SK-N-SH (cell line): ENCODE results near the gene ABHD4.

Experiments
- EZH2phosphoT487 ChIP-seq: fragments of 200-600 bp; sonication (generic); IDR thresholded peaks from 2 replicates; pipeline ENCODE4 v1.6.1; 2017; ENCODE audit warnings: low read depth, mixed run types, mild to moderate bottlenecking, antibody characterized with exemption, moderate library complexity, borderline replicate concordance
- GABPA ChIP-seq: IDR thresholded peaks from 2 replicates; pipeline ENCODE4 v1.4.0; 2012; ENCODE audit warnings: low read depth, mild to moderate bottlenecking
- GATA2 ChIP-seq: sonication (generic); formaldehyde crosslinking; IDR thresholded peaks from 2 replicates; pipeline ENCODE4 v1.5.0; 2020; ENCODE audit warnings: mild to moderate bottlenecking, missing genetic modification reagents
- MXI1 ChIP-seq: IDR thresholded peaks from 2 replicates; pipeline ENCODE4 v1.6.1; 2012; ENCODE audit warnings: mild to moderate bottlenecking, low read depth, low read length, improper control_type of control experiment
- NFIC ChIP-seq: IDR thresholded peaks from 2 replicates; pipeline ENCODE4 v1.4.0; 2012; ENCODE audit warnings: borderline replicate concordance
- POLR2AphosphoS5 ChIP-seq: IDR thresholded peaks from 2 replicates; pipeline ENCODE4 v1.6.1; 2012; ENCODE audit warnings: low read depth, low read length
- RAD21 ChIP-seq: IDR thresholded peaks from 2 replicates; pipeline ENCODE4 v1.6.1; 2012; ENCODE audit warnings: mild to moderate bottlenecking, low read length
- SMC3 ChIP-seq: IDR thresholded peaks from 2 replicates; pipeline ENCODE4 v1.6.1; 2012; ENCODE audit warnings: low read depth, low read length, improper control_type of control experiment
- TAF1 ChIP-seq: IDR thresholded peaks from 2 replicates; pipeline ENCODE4 v1.6.1; 2012; ENCODE audit warnings: low read depth, mild to moderate bottlenecking, low read length, moderate library complexity, borderline replicate concordance
- TF ChIP-seq, protein P1 (sequence below): fragments of 200-600 bp; sonication (generic); IDR thresholded peaks from 2 replicates; pipeline ENCODE4 v1.6.1; 2017; ENCODE audit warnings: antibody characterized with exemption, mild to moderate bottlenecking, moderate library complexity
- TF ChIP-seq, protein P2 (sequence below): IDR thresholded peaks from 2 replicates; pipeline ENCODE4 v1.6.1; 2012; ENCODE audit warnings: mild to moderate bottlenecking, low read depth, low read length, moderate library complexity
- TF ChIP-seq, protein P3 (sequence below): IDR thresholded peaks from 2 replicates; pipeline ENCODE4 v1.4.0; 2012; ENCODE audit warnings: low read depth

DNA sequence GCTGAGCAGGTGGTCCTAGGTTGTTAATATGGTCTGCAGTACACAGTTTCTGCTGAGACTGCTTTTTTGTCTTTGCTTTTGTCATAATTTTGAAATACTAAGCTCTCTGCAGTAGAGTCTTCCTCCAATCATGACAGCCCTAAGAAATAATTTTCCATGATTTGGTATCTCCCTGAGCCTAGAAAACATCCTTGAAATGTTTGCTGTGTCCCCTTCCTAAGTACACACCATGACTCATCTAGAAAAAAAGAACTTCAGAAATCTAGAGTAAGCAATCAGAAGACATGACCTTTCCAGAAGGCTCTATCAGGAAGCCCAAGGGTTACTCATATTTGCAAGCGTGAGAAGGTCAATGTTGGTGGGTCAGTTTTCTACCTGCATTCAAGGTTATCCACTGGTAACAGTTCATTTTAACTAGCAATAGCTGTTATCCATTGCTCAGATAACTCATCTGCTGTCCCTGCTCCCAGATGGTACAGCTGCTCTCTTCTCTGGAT, 25.5 kb upstream of the ABHD4 start:
- TF ChIP-seq RAD21 (no peak), GABPA (no peak), POLR2AphosphoS5 (no peak), MXI1 (no peak), GATA2 (CRISPR knock-in tag) (no peak), SMC3 (no peak), EZH2phosphoT487 (no peak), NFIC (no peak), TAF1 (no peak)
- TF ChIP-seq, protein P1, sequence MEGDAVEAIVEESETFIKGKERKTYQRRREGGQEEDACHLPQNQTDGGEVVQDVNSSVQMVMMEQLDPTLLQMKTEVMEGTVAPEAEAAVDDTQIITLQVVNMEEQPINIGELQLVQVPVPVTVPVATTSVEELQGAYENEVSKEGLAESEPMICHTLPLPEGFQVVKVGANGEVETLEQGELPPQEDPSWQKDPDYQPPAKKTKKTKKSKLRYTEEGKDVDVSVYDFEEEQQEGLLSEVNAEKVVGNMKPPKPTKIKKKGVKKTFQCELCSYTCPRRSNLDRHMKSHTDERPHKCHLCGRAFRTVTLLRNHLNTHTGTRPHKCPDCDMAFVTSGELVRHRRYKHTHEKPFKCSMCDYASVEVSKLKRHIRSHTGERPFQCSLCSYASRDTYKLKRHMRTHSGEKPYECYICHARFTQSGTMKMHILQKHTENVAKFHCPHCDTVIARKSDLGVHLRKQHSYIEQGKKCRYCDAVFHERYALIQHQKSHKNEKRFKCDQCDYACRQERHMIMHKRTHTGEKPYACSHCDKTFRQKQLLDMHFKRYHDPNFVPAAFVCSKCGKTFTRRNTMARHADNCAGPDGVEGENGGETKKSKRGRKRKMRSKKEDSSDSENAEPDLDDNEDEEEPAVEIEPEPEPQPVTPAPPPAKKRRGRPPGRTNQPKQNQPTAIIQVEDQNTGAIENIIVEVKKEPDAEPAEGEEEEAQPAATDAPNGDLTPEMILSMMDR = no peak
- TF ChIP-seq, protein P2, sequence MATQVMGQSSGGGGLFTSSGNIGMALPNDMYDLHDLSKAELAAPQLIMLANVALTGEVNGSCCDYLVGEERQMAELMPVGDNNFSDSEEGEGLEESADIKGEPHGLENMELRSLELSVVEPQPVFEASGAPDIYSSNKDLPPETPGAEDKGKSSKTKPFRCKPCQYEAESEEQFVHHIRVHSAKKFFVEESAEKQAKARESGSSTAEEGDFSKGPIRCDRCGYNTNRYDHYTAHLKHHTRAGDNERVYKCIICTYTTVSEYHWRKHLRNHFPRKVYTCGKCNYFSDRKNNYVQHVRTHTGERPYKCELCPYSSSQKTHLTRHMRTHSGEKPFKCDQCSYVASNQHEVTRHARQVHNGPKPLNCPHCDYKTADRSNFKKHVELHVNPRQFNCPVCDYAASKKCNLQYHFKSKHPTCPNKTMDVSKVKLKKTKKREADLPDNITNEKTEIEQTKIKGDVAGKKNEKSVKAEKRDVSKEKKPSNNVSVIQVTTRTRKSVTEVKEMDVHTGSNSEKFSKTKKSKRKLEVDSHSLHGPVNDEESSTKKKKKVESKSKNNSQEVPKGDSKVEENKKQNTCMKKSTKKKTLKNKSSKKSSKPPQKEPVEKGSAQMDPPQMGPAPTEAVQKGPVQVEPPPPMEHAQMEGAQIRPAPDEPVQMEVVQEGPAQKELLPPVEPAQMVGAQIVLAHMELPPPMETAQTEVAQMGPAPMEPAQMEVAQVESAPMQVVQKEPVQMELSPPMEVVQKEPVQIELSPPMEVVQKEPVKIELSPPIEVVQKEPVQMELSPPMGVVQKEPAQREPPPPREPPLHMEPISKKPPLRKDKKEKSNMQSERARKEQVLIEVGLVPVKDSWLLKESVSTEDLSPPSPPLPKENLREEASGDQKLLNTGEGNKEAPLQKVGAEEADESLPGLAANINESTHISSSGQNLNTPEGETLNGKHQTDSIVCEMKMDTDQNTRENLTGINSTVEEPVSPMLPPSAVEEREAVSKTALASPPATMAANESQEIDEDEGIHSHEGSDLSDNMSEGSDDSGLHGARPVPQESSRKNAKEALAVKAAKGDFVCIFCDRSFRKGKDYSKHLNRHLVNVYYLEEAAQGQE = no peak
- TF ChIP-seq, protein P3, sequence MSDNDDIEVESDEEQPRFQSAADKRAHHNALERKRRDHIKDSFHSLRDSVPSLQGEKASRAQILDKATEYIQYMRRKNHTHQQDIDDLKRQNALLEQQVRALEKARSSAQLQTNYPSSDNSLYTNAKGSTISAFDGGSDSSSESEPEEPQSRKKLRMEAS = no peak
